Endothelial cell (in vitro differentiated cells): ENCODE measurements around the gene PI4KA. TPM values are rescaled to one million over a fixed set of nuclear protein-coding genes. Genes with fewer than 3 reads are reported as not detected.
A peak's percentile ranks its signal among the peaks of the same experiment; 100 is the strongest.

Experiments
- DNase-seq: peaks from one replicate; pipeline ENCODE4 v3.0.0; 2021; ENCODE audit warnings: low spot score
- H3K27ac Mint-ChIP-seq: one replicate; pipeline ENCODE4 v1.8.0; 2021; ENCODE audit warnings: mixed read lengths, inconsistent platforms; ENCODE audit not compliant: unreplicated experiment
- H3K27me3 Mint-ChIP-seq: one replicate; pipeline ENCODE4 v1.8.0; 2021; ENCODE audit warnings: mild to moderate bottlenecking, moderate library complexity, mixed read lengths, inconsistent platforms; ENCODE audit not compliant: unreplicated experiment
- H3K36me3 Mint-ChIP-seq: one replicate; pipeline ENCODE4 v1.8.0; 2021; ENCODE audit warnings: mild to moderate bottlenecking, low read depth, mixed read lengths, inconsistent platforms; ENCODE audit not compliant: unreplicated experiment
- H3K4me1 Mint-ChIP-seq: one replicate; pipeline ENCODE4 v1.8.0; 2021; ENCODE audit warnings: mild to moderate bottlenecking, mixed read lengths, inconsistent platforms; ENCODE audit not compliant: unreplicated experiment
- H3K4me3 Mint-ChIP-seq: one replicate; pipeline ENCODE4 v1.8.0; 2021; ENCODE audit warnings: mild to moderate bottlenecking, mixed read lengths, inconsistent platforms; ENCODE audit not compliant: unreplicated experiment
- H3K9me3 Mint-ChIP-seq: one replicate; pipeline ENCODE4 v1.8.0; 2021; ENCODE audit warnings: mixed read lengths, inconsistent platforms; ENCODE audit not compliant: unreplicated experiment
- total RNA-seq: library from RNA; stranded (reverse); fragmentation: NEBNext Ultra II Directional; extraction: Animal tissue kit (Norgen Biotek cat#: 25700); gene quantifications from one replicate; pipeline ENCODE4 v1.2.1, GENCODE V29; 2021; ENCODE audit not compliant: unreplicated experiment
- TF ChIP-seq, protein P1 (sequence below): fragments of 200-600 bp; sonication (generic); IDR thresholded peaks from one replicate; pipeline ENCODE4 v1.5.0; 2021; ENCODE audit warnings: antibody characterized with exemption; ENCODE audit not compliant: unreplicated experiment

Gene PI4KA
- total RNA-seq, 1 donor from 2014 or later = 65.3 TPM

DNA sequence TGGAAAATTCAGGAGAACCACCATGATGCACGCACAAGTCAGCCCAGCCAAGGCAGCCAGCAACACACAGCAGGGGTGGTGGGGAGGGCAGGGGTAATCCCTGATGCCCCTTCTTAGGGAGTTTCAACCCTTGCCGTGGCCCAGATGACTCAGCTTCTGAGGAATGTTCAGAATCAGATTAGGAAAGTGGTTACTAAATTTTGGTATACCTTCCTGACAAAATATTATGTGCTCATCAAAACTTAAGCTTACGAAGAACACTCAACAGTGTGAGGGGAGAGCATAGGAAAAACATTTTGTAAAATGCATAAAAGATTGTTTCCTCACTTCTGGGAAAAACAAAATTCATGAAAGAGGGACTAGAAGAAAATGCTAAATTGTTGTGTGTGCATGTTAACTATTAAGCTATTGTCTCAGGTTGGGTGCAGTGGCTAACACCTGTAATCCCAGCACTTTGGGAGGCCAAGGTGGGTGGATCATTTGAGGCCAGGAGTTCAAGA lies 52.6 kb downstream of the PI4KA start:
- Mint-ChIP-seq H3K27me3 (no peaks in the 10 kb centered on the region), H3K36me3 (peaks cover 42% of the 10 kb centered on the region), H3K9me3 (no peaks in the 10 kb centered on the region)

DNA sequence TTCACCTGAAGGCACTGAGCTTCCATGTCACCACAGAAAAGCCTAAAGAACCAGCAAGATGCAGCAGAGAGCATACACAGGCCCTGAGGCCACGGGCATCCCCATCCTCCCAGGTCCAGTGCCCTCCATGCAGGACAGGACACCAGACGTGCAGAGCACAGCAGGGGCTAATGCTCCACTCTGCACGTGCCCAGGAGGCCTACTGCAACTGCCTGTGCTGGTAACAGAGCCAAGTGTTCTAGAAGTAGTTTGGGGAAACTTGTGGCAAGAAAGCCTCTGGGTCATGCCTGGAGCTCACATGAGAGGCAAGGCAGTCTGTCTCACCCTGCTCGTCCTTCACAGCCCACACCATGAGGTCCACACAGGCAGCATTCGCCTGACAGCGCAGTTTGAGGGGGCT lies 54.0 kb downstream of the PI4KA start:
- TF ChIP-seq, protein P1, sequence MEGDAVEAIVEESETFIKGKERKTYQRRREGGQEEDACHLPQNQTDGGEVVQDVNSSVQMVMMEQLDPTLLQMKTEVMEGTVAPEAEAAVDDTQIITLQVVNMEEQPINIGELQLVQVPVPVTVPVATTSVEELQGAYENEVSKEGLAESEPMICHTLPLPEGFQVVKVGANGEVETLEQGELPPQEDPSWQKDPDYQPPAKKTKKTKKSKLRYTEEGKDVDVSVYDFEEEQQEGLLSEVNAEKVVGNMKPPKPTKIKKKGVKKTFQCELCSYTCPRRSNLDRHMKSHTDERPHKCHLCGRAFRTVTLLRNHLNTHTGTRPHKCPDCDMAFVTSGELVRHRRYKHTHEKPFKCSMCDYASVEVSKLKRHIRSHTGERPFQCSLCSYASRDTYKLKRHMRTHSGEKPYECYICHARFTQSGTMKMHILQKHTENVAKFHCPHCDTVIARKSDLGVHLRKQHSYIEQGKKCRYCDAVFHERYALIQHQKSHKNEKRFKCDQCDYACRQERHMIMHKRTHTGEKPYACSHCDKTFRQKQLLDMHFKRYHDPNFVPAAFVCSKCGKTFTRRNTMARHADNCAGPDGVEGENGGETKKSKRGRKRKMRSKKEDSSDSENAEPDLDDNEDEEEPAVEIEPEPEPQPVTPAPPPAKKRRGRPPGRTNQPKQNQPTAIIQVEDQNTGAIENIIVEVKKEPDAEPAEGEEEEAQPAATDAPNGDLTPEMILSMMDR = no peak
- peak overlapping the region; percentile 79 for H3K4me3 Mint-ChIP-seq
- H3K27me3 Mint-ChIP-seq = no peaks in the 10 kb centered on the region
- H3K36me3 Mint-ChIP-seq = peaks cover 37% of the 10 kb centered on the region
- H3K9me3 Mint-ChIP-seq = no peaks in the 10 kb centered on the region
- DNase-seq = no peak
- no peak overlapping the region for H3K27ac Mint-ChIP-seq
- H3K4me1 Mint-ChIP-seq = peaks cover 2% of the 10 kb centered on the region

More for the DNA sequence above, 52.6 kb downstream of the PI4KA start:
- Mint-ChIP-seq H3K4me3 (no peak overlapping the region), H3K27ac (no peak overlapping the region), H3K4me1 (no peaks in the 10 kb centered on the region)
- no peak for DNase-seq
- TF ChIP-seq, protein P1 = no peak

DNA sequence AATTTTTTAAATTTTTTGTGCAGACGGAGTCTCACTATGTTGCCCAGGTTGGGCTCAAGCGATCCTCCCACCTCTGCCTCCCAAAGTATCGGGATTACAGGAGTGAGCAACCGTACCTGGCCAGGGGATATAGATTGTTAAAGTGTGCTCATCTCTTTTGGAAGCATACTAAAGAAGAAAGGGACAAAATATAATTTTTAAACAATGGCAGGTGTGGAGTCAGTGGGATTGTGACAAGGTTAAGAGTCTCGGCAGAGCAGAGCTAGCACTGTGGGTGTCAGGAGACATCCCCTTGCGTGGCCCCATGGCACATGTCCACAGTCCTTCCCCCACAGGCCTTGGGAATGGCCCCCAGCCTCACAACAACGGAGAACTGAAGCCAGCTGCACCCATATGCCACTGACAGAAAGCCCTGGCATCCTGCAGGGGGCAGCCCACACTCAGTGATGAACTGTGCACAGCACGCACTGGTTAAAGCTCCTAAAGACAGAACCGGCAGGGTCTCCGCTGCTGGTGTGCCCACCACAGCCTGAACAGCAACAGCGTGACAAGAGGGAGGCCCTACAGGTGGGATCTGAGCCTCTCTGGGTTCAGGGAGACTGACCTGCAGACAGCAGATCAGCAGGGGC lies 54.8 kb downstream of the PI4KA start:
- peak overlapping the region; percentile 79 for H3K4me3 Mint-ChIP-seq
- no peaks in the 10 kb centered on the region for H3K27me3 Mint-ChIP-seq
- no peaks in the 10 kb centered on the region for H3K9me3 Mint-ChIP-seq
- H3K36me3 Mint-ChIP-seq = peaks cover 35% of the 10 kb centered on the region
- H3K4me1 Mint-ChIP-seq = peaks cover 9% of the 10 kb centered on the region
- TF ChIP-seq, protein P1 = peak; percentile 35
- DNase-seq = peak; percentile 46
- no peak overlapping the region for H3K27ac Mint-ChIP-seq

DNA sequence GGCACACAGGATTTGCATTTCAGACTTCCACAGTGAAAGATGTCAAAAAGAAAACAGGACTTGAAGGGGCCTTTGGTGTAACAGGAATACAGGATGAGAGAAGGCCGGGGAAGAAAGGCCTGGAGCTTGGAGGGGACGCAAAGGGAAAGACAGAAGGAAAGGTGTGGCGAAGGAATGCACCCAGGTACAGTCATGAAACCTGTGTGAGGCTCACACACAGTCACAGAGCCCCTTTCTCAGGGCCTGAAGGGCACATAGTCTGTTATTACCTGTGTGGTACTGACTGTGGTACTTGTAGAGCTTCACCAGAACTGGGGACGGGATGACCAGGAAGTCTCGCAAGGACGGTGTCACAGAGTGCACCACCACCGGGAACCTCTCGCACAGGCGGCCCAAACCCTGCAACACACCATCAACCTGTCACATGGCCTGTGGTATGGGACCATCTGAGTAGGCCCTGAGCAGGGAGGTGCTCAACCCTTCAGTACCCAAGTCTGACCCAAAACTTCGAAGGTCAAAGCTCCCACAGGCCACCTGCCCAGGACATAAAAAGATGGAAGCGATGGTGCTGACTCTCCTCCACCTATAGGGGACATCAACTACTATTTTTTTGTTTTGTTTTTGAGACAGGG lies 55.6 kb downstream of the PI4KA start:
- H3K4me3 Mint-ChIP-seq = no peak overlapping the region
- no peak overlapping the region for H3K27ac Mint-ChIP-seq
- TF ChIP-seq, protein P1 = no peak
- peaks cover 9% of the 10 kb centered on the region for H3K4me1 Mint-ChIP-seq
- H3K9me3 Mint-ChIP-seq = no peaks in the 10 kb centered on the region
- no peaks in the 10 kb centered on the region for H3K27me3 Mint-ChIP-seq
- H3K36me3 Mint-ChIP-seq = peaks cover 38% of the 10 kb centered on the region
- no peak for DNase-seq

DNA sequence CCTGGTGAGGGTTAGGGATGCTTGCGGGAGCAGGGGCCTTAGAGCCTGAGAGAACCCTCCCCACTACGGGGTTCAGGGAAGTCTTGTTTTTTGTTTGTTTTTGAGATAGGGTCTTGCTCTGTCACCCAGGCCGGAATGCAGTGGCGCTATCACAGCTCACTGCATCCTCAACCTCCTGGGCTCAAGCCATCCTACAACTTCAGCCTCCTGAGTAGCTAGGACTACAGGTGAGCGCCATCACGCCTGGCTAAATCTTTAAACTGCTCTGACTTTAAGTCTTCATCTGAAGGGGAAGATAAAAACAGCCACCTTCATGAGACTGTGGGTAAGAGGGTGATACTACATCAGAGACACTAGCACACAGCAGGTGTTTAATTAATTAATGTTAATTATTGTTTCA lies 56.2 kb downstream of the PI4KA start:
- H3K4me1 Mint-ChIP-seq = peaks cover 9% of the 10 kb centered on the region
- no peak overlapping the region for H3K27ac Mint-ChIP-seq
- no peak for DNase-seq
- H3K27me3 Mint-ChIP-seq = no peaks in the 10 kb centered on the region
- H3K36me3 Mint-ChIP-seq = peaks cover 38% of the 10 kb centered on the region
- TF ChIP-seq, protein P1 = no peak
- no peaks in the 10 kb centered on the region for H3K9me3 Mint-ChIP-seq
- no peak overlapping the region for H3K4me3 Mint-ChIP-seq
